ENCODE data around the gene SLC17A5. TPM values are rescaled to one million over a fixed set of nuclear protein-coding genes. Genes with fewer than 3 reads are reported as not detected.

Gene SLC17A5
- total RNA-seq, 1 donor from 2014 or later: 7.5 TPM

DNA sequence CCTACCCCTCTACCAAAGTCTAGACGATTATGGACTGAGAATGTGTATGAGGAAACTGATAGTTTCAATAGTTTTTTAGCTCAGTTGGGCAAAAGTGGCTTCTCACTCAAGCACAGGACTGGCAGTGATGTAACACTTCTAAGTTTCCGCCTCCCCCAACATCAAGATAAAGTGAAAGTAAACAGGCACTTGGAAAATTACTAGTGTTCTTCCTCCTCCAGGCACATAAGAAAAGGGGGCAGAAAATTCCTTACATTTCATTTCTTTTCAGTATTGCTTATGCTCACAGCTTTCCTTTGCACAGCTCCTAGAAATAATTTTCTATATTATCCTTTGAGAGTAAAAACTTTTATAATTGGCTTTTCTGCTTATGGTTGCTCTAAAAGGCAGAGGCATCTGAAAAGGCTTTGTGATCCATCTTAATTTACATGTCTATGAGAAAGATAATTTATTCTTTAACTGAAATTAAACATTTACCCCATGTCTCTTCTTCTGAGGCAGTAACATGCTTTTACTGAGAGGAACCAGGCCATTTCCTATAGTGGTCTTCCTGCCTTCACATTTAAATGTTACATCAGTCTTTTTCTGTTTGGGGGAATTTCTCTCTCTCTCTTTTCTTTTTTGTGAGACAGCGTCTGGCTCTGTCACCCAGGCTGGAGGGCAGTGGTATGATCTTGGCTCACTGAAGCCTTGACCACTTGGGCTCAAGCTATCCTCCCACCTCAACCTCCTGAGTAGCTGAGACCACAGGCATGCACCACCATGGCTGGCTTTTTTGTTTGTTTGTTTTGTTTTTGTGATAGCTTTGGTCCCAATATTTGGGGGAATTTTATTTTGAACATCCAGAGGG lies 68.0 kb downstream of the SLC17A5 start:
- ATAC-seq (ENCODE audit: low read depth) (peak; percentile 76), DNase-seq (no peak)
- Mint-ChIP-seq H3K27me3 (no peaks in the 10 kb centered on the region), H3K36me3 (ENCODE audit: low read depth) (no peaks in the 10 kb centered on the region), H3K9me3 (no peaks in the 10 kb centered on the region), H3K27ac (peak overlapping the region; percentile 99), H3K4me1 (peaks cover 38% of the 10 kb centered on the region), H3K4me3 (peak overlapping the region; percentile 79)
- CTCF ChIA-PET: interaction anchor here (0.9 to 2.9 kb wide), 7 partner anchors 12 to 70 kb away, joined by 3 to 14 read pairs (median 4); no protein-coding TSS in a partner anchor
- TF ChIP-seq CTCF (IDR thresholded peaks at IDR 0.05): no peak
- intact Hi-C loops (cut with micrococcal nuclease): loop anchor here (1.0 to 5.0 kb wide), 4 partner anchors 25 to 133 kb away; partner anchors contain the start of genes CGAS and EEF1A1
- POLR2A ChIA-PET: interaction anchor here (0.5 to 5.8 kb wide), 25 partner anchors 8 to 325 kb away, joined by 3 to 289 read pairs (median 4); partner anchors contain the start of genes CGAS, EEF1A1, MTO1 and SLC17A5

DNA sequence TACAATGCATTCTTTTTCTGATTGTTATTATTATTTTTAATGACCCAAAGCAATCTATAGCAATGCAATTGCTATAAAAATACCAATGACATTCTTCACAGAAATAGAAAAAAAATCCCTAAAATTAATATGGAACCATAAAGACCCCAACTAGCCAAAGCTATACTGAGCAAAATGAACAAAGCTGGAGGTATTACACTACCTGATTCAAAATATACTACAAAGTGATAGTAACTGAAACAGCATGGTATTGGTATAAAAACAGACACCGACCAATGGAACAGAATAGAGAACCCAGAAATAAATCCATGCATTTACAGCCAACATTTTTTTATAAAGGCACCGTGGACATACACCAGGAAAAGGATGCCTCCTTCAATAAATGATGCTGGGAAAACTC lies 72.5 kb downstream of the SLC17A5 start:
- Mint-ChIP-seq H3K4me3 (no peak overlapping the region), H3K4me1 (peaks cover 56% of the 10 kb centered on the region), H3K9me3 (no peaks in the 10 kb centered on the region), H3K27me3 (no peaks in the 10 kb centered on the region), H3K27ac (peak overlapping the region; percentile 98), H3K36me3 (ENCODE audit: low read depth) (peaks cover 1% of the 10 kb centered on the region)
- CTCF ChIA-PET: interaction anchor here (1.0 to 2.2 kb wide), 3 partner anchors 57 to 130 kb away, joined by 3 to 10 read pairs (median 5); no protein-coding TSS in a partner anchor
- TF ChIP-seq CTCF (IDR thresholded peaks at IDR 0.05): no peak
- POLR2A ChIA-PET: interaction anchor here (1.0 to 6.7 kb wide), 6 partner anchors 29 to 130 kb away, joined by 4 to 301 read pairs (median 15); partner anchors contain the start of genes CGAS, EEF1A1 and SLC17A5
- intact Hi-C loops (cut with micrococcal nuclease): loop anchor here (2.0 to 5.0 kb wide), 3 partner anchors 30 to 959 kb away; partner anchors contain the start of gene KCNQ5
- ATAC-seq (ENCODE audit: low read depth): no peak
- no peak for DNase-seq

- CTCF ChIA-PET: interaction anchor here (0.8 to 2.2 kb wide), 11 partner anchors 9 to 129 kb away, joined by 3 to 14 read pairs (median 4); partner anchors contain the start of genes EEF1A1 and MTO1
- ATAC-seq (ENCODE audit: low read depth): peak; percentile 74
- Mint-ChIP-seq H3K36me3 (ENCODE audit: low read depth) (peaks cover 2% of the 10 kb centered on the region), H3K27ac (peak overlapping the region; percentile 98), H3K9me3 (peaks cover 3% of the 10 kb centered on the region), H3K4me3 (peak overlapping the region; percentile 80), H3K27me3 (no peaks in the 10 kb centered on the region), H3K4me1 (peaks cover 48% of the 10 kb centered on the region)
- intact Hi-C loops (cut with micrococcal nuclease): loop anchor here (1.0 to 5.0 kb wide), 5 partner anchors 19 to 958 kb away; partner anchors contain the start of genes EEF1A1 and KCNQ5
- no peak for TF ChIP-seq CTCF (IDR thresholded peaks at IDR 0.05)
- POLR2A ChIA-PET: interaction anchor here (0.6 to 6.7 kb wide), 19 partner anchors 9 to 130 kb away, joined by 3 to 301 read pairs (median 6); partner anchors contain the start of genes CGAS, EEF1A1, MTO1 and SLC17A5
- DNase-seq: peak; percentile 54
Observed at GRCh38 chr6:73580247-73581149, 73.3 kb downstream of the SLC17A5 start.

GRCh38 chr6:73579851-73580246 lies 73.9 kb downstream of the SLC17A5 start:
- ChIA-PET CTCF (interaction anchor here (1.0 to 2.2 kb wide), 8 partner anchors 8 to 118 kb away, joined by 3 to 14 read pairs (median 4); partner anchors contain the start of genes EEF1A1 and MTO1), POLR2A (interaction anchor here (0.6 to 6.7 kb wide), 19 partner anchors 8 to 129 kb away, joined by 3 to 301 read pairs (median 6); partner anchors contain the start of genes CGAS, EEF1A1, MTO1 and SLC17A5)
- peak overlapping the region; percentile 80 for H3K4me3 Mint-ChIP-seq
- no peaks in the 10 kb centered on the region for H3K27me3 Mint-ChIP-seq
- H3K36me3 Mint-ChIP-seq (ENCODE audit: low read depth): peaks cover 2% of the 10 kb centered on the region
- H3K4me1 Mint-ChIP-seq: peaks cover 41% of the 10 kb centered on the region
- H3K27ac Mint-ChIP-seq: peak overlapping the region; percentile 98
- no peak for ATAC-seq (ENCODE audit: low read depth)
- H3K9me3 Mint-ChIP-seq: peaks cover 3% of the 10 kb centered on the region
- no peak for DNase-seq
- intact Hi-C loops (cut with micrococcal nuclease): loop anchor here (1.0 to 5.0 kb wide), 5 partner anchors 19 to 958 kb away; partner anchors contain the start of genes EEF1A1 and KCNQ5
- TF ChIP-seq CTCF (IDR thresholded peaks at IDR 0.05): no peak

All from activated B cell treated with CpG ODN at 0.5 μM for 24 hours (primary cell).